LNCaP clone FGC (cell line): ENCODE measurements around the gene ADI1.

Source experiments
- DNase-seq: peaks from one replicate; pipeline ENCODE4 v3.0.0-alpha.2; 2011; ENCODE audit warnings: low read depth
- H3K4me3 ChIP-seq: 2 replicates; pipeline ENCODE4 v1.5.1; 2011; ENCODE audit warnings: mild to moderate bottlenecking, low read depth, low read length, control low read depth
- CTCF ChIP-seq: IDR thresholded peaks from 2 replicates; pipeline ENCODE4 v1.5.1; 2012; ENCODE audit warnings: mild to moderate bottlenecking; ENCODE audit not compliant: control insufficient read depth, insufficient read depth; ENCODE audit errors: extremely low read depth

The ADI1 gene

DNA sequence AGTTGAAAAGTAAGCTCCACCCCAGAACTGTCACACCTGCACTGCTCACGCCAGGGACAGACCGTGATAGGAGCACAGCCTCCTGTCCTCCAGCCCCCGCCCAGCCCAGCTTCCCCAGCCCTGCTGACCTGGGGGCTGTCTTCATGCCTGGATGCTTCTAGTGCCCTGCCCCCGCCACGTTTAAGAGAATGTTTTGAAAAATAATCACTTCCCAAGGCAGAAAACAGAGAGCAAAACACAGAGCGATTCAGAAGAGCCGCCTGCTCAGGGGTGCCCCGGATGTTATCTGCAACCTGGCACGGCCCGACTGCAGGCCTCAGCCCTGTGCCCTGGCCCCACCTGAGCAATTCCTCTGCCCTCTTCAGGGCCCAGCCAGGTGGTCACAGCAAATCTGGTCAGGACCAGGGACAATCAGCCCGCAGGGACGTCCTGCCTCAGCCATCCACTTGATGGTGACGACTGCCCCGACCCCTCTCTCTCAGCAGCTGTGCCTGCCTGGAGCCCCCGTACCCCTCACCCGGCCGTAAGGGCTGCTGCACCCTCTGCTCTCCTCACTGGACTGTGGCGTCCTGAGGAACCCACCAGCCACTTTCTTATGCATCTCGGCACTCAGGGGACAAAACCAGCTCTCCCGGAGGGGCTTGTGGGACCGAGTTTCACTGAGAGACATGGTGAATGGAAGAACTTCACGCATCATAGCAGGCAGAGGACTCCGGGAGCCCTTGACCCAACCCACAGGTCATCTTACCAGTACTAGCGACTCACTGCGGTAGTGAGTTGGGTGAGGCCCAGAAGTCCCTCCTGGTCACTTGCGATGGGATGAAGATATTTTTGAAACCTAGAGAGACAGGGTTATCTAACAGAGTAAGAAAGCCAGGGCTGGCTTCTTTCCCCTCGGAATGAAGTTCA, 30.2 kb downstream of the ADI1 start:
- no peak for TF ChIP-seq CTCF
- DNase-seq: no peak
- no peak overlapping the region for H3K4me3 ChIP-seq

- no peak overlapping the region for H3K4me3 ChIP-seq
- DNase-seq: no peak
- no peak for TF ChIP-seq CTCF
Measured at GRCh38 chr2:3488061-3488531, 31.2 kb downstream of the ADI1 start.

GRCh38 chr2:3487432-3487831, 31.9 kb downstream of the ADI1 start:
- no peak for TF ChIP-seq CTCF
- DNase-seq: no peak

GRCh38 chr2:3487028-3487425, 32.3 kb downstream of the ADI1 start:
- no peak overlapping the region for H3K4me3 ChIP-seq
- no peak for TF ChIP-seq CTCF
- DNase-seq: no peak

More at GRCh38 chr2:3487432-3487831, 31.9 kb downstream of the ADI1 start:
- no peak overlapping the region for H3K4me3 ChIP-seq

DNA sequence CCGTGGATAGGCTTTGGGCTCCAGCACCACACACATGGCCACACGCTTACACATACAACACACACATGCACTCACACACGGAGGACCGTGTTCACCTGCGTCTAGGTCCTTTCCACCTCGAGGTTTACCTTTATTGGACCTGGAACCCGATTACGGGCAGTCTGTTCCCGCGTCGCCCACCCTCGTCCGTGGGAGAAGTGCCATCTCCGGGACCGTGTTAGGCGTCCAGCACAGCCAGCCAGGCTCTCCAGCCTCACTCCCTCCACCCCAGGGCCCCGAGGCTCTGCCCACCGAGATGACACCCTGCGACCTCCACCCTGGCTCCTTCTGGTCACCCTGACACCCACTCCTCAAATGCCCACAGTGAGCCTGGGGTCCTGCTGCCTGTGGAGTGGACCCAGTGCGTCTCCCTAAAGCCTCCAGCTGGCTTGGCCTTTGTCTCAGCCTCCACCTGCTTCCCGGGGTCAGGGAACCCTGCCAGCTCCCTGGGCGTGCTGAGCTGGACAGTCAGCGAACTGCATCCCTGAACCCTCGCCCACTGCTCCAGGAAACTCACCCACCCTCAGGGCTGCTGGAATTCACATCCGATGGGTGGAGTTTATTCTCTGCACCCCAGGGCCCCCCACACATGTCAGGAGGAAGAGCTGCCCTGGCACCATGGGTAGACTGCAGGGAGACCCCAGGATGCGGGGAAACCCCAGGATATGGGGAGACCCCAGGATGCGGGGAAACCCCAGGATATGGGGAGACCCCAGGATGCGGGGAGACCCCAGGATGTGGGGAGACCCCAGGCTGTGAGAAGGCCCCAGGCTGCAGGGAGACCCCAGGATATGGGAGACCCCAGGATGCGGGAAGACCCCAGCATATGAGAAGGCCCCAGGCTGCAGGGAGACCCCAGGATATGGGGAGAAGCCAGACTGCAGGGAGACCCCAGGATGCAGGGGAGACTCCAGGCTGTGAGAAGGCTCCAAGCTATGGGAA, 33.0 kb downstream of the ADI1 start:
- H3K4me3 ChIP-seq: no peak overlapping the region
- no peak for TF ChIP-seq CTCF
- DNase-seq: no peak

- DNase-seq: no peak
- TF ChIP-seq CTCF: no peak
- no peak overlapping the region for H3K4me3 ChIP-seq
Measured at GRCh38 chr2:3485166-3485565, 34.2 kb downstream of the ADI1 start.
